HG03108 (cell line): Measurements from ENCODE around the gene ARHGAP40.

Experiments used
- ATAC-seq: cut with Tn5 transposase; IDR thresholded peaks from one replicate; pipeline ENCODE4 v1.9.1; 2021; ENCODE audit warnings: moderate library complexity; ENCODE audit not compliant: unreplicated experiment

The ARHGAP40 gene

GRCh38 chr20:38674092-38674764 is 72.6 kb downstream of the ARHGAP40 start:
- ATAC-seq = no peak

GRCh38 chr20:38674765-38675133 is 73.1 kb downstream of the ARHGAP40 start:
- ATAC-seq = no peak

- no peak for ATAC-seq
These were observed 75.0 kb downstream of the ARHGAP40 start for GRCh38 chr20:38676576-38676975.

- ATAC-seq = no peak
These were observed 79.1 kb downstream of the ARHGAP40 start for GRCh38 chr20:38680500-38681306.

- no peak for ATAC-seq
These were observed 83.7 kb downstream of the ARHGAP40 start for GRCh38 chr20:38685271-38685670.

GRCh38 chr20:38685853-38686473 is 84.4 kb downstream of the ARHGAP40 start:
- no peak for ATAC-seq

- no peak for ATAC-seq
These were observed 91.1 kb downstream of the ARHGAP40 start for GRCh38 chr20:38692436-38693411.

- no peak for ATAC-seq
These were observed 95.7 kb downstream of the ARHGAP40 start for GRCh38 chr20:38697306-38697705.

- ATAC-seq = no peak
These were observed 96.9 kb downstream of the ARHGAP40 start for GRCh38 chr20:38698541-38698940.

GRCh38 chr20:38700141-38700540 is 98.5 kb downstream of the ARHGAP40 start:
- ATAC-seq = no peak
